GM13976 (cell line): ENCODE measurements around the gene NAGA.
A peak's percentile ranks its signal among the peaks of the same experiment; 100 is the strongest.

Experiments used
- DNase-seq: peaks from one replicate; pipeline ENCODE4 v3.0.0; 2012; ENCODE audit warnings: low spot score
- in situ Hi-C: fragments of 300-500 bp; cut with MboI; formaldehyde crosslinking; loops from one replicate; pipeline ENCODE4 v1.12.0; 2022; ENCODE audit warnings: low sequenced_read_pairs, mixed read lengths, inconsistent platforms; ENCODE audit not compliant: unreplicated experiment
- TF ChIP-seq, protein P1 (sequence below): IDR thresholded peaks from 2 replicates; pipeline ENCODE4 v1.5.1; 2012; ENCODE audit warnings: borderline replicate concordance, mild to moderate bottlenecking; ENCODE audit not compliant: insufficient read depth; ENCODE audit errors: extremely low read depth, missing control alignments, control extremely low read depth

Gene NAGA

DNA sequence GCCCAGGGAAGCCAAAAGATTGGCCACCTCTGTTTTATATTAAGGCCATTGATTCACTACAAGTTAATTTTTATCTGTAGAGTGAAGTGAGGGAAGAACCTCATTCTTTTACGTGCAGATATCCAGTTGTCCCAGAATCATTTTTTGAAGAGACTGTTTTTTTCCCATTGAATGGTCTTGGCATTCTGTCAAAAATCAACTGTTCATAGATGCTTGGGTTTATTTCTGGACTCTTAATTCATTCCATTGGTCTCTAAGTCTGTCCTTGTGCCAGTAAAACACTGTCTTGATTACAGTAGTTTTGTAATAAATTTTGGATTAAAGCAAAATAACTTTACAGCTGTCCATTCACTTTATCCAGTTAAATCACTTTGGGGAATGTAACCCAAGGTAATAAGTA is 45.2 kb downstream of the NAGA start:
- in situ Hi-C loops: no loop called here
- TF ChIP-seq, protein P1, sequence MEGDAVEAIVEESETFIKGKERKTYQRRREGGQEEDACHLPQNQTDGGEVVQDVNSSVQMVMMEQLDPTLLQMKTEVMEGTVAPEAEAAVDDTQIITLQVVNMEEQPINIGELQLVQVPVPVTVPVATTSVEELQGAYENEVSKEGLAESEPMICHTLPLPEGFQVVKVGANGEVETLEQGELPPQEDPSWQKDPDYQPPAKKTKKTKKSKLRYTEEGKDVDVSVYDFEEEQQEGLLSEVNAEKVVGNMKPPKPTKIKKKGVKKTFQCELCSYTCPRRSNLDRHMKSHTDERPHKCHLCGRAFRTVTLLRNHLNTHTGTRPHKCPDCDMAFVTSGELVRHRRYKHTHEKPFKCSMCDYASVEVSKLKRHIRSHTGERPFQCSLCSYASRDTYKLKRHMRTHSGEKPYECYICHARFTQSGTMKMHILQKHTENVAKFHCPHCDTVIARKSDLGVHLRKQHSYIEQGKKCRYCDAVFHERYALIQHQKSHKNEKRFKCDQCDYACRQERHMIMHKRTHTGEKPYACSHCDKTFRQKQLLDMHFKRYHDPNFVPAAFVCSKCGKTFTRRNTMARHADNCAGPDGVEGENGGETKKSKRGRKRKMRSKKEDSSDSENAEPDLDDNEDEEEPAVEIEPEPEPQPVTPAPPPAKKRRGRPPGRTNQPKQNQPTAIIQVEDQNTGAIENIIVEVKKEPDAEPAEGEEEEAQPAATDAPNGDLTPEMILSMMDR: no peak
- no peak for DNase-seq

DNA sequence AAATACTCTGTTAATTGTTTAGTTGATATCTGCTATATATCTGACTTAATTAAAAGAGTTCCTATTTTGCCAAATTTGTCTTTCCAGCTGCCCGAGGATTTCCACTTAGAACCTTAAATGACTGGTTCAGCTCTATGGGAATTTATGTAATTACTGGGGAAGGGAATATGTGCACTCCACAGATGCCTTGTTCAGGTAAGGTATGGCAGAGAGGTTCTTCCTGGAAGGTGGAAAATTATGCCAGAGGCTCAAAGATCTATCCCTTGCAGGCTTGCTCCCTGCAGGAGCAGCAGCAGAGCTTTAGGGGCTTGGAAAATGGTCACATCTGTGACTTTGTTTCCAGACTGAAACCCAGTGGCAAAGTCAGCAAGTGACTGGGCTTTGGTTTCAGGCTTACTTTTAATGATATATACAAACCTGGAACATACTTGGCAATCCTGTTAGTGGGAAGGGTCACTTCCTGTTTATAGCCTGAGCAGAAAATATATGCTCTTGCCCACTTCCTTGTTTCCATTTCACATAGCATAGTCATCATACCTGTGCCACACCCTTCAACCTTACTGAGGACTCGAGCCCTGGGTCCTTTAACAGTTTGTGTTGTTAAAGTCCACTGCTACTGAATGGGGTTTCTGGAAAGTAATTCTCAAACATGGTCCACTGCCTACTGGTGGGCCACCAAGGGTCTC is 48.3 kb downstream of the NAGA start:
- TF ChIP-seq, protein P1: no peak
- in situ Hi-C loops: no loop called here
- DNase-seq: peak; percentile 56

DNA sequence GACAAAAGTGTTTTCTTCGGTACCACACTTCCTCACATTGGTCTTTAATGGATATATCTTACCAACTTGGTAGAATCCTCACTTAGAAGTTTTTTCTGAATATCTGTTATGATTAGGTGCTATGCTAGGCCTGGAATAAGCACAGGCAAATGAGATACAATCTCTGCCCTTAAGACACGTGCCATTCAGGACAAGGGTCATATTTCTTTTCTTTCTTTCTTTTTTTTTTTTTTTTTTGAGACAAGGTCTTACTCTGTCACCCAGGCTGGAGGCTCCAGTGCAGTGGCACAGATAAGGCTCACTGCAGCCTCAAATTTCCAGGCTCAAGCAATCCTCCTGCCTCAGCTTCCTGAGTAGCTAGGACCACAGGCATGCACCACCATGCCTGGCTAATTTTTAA is 49.0 kb downstream of the NAGA start:
- DNase-seq: no peak
- in situ Hi-C loops: no loop called here
- TF ChIP-seq, protein P1: no peak

DNA sequence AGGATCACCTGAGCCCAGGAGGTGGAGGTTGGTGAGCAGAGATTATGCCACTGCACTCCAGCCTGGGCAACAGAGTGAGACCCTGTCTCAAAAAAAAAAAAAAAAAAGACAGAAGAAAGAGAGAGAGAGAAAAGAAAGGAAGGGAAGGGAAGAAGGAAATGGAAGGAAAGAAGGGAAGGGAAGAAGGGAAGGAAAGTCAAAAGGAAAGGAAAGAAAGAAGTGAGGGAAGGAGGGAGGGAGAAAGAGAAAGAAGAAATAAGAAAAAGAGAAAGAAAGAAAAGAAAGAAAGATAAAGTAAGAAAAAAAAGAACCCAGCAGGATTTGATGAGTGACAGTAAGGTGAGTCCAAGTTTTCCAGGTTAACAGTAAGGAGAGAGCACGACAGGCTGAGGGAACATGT is 52.4 kb downstream of the NAGA start:
- TF ChIP-seq, protein P1: no peak
- in situ Hi-C loops: no loop called here
- no peak for DNase-seq

DNA sequence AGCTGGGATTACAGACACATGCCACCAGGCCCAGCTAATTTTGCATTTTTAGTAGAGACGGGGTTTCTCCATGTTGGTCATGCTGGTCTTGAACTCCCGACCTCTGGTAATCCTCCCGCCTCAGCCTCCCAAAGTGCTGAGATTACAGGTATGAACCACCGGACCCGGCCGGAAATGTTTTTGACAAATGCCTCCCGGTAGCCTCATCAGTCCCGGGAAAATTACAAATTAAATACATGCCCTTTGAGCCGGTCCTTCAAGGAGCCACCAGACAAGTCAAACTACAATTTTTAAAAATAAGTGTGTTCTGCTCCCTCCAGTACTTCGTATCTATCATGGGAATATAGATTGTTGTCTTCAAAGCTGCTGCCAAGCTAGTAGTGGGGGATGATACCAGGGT is 54.5 kb downstream of the NAGA start:
- in situ Hi-C loops: no loop called here
- DNase-seq: no peak
- TF ChIP-seq, protein P1: no peak

DNA sequence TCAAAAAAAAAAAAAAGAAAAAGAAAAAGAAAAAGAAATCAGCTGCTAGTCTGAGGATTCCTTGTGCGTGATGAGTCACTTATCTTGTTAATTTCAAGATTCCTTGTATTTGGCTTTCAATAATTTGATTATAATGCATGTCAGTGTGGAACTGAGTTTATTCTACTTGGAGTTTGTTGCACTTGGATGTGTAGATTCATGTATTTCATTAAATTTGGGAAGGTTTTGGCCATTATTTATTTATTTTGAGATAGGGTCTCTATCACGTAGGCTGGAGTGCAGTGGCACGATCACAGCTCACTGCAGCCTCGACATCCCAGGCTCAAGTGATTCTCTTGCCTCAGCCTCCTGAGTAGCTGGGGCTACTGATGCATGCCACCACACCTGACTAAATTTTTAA is 57.2 kb downstream of the NAGA start:
- no peak for DNase-seq
- in situ Hi-C loops: no loop called here
- TF ChIP-seq, protein P1: no peak
